Tibial artery (tissue), 4 donors: Measurements from ENCODE around the gene ZNF124.
"Not testable (repeated sequence)": the region's sequence is repeated elsewhere in the genome, so short reads cannot be mapped to it uniquely, and the experiment has no call there.

Experiments used
- DNase-seq, 2 donors: peaks; one replicate each; pipeline ENCODE4 v3.0.0-alpha.2; 2019
- H3K27ac ChIP-seq, 2 donors: fragments of 200-600 bp; sonication (generic) in 1 of 2; 1 replicate in 1 of 2; 2 replicates in 1 of 2; pipeline ENCODE4 v1.5.1; 2018 to 2019; ENCODE audit warnings: mild to moderate bottlenecking in 1 of 2
- H3K27me3 ChIP-seq, 2 donors: fragments of 200-600 bp; sonication (generic) in 1 of 2; one replicate each; pipeline versions ENCODE4 v1.5.1 to v1.6.0; 2016 to 2019
- H3K36me3 ChIP-seq, 3 donors: fragments of 200-600 bp; sonication (generic) in 2 of 3; one replicate each; pipeline ENCODE4 v1.5.1; 2016 to 2019; ENCODE audit warnings: mild to moderate bottlenecking in 2 of 3
- H3K4me1 ChIP-seq, 4 donors: fragments of 200-600 bp; sonication (generic) in 2 of 4; 1 replicate in 3 of 4; 2 replicates in 1 of 4; pipeline ENCODE4 v1.5.1; 2016 to 2019
- H3K4me3 ChIP-seq, 2 donors: fragments of 200-600 bp; sonication (generic) in 1 of 2; 1 replicate in 1 of 2; 2 replicates in 1 of 2; pipeline ENCODE4 v1.5.1; 2018 to 2019; ENCODE audit warnings: mild to moderate bottlenecking in 2 of 2
- H3K9me3 ChIP-seq, 3 donors: fragments of 200-600 bp; sonication (generic) in 1 of 3; one replicate each; pipeline ENCODE4 v1.5.1; 2016 to 2019
- intact Hi-C: fragments of 100-400 bp; cut with DNase I; formaldehyde crosslinking; loops from one replicate; pipeline ENCODE4 v1.15.0; 2023; ENCODE audit warnings: low total_unique reads
- TF ChIP-seq, protein P1 (sequence below), 2 experiments: fragments of 200-600 bp in 1 of 2; fragments of 450-650 bp in 1 of 2; IDR thresholded peaks; one replicate each; pipeline ENCODE4 v1.5.1; 2017 to 2019; ENCODE audit warnings: antibody characterized with exemption in 2 of 2, mild to moderate bottlenecking in 1 of 2, moderate library complexity in 1 of 2

Gene ZNF124

DNA sequence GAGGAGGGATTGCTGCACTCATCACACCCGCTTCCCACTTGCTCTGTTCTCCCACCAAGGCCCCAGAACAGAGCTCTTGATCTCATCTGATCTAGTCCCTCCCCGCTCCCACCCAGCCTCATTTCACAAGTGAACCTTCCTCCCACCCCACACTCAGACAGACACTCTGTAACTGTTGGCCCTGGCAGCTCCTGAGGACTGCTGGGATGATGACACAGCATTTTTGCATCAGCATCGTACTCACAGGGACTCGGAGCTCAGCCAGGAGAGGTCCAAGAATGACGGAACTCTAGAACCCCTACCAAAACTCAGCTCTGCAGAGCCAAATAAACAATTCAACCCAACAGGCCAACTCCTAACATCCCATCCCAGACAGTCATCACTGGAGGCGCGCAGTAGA is 11.2 kb upstream of the ZNF124 start:
- no peak for DNase-seq
- Histone ChIP-seq H3K4me1 (no peaks in the 10 kb centered on the region), H3K36me3 (peaks cover 0 to 14% (median 0%) of the 10 kb centered on the region in 3 donors), H3K9me3 (peaks cover 3 to 38% (median 7%) of the 10 kb centered on the region in 3 donors), H3K4me3 (no peak overlapping the region), H3K27ac (no peak overlapping the region), H3K27me3 (no peaks in the 10 kb centered on the region)
- TF ChIP-seq, protein P1, sequence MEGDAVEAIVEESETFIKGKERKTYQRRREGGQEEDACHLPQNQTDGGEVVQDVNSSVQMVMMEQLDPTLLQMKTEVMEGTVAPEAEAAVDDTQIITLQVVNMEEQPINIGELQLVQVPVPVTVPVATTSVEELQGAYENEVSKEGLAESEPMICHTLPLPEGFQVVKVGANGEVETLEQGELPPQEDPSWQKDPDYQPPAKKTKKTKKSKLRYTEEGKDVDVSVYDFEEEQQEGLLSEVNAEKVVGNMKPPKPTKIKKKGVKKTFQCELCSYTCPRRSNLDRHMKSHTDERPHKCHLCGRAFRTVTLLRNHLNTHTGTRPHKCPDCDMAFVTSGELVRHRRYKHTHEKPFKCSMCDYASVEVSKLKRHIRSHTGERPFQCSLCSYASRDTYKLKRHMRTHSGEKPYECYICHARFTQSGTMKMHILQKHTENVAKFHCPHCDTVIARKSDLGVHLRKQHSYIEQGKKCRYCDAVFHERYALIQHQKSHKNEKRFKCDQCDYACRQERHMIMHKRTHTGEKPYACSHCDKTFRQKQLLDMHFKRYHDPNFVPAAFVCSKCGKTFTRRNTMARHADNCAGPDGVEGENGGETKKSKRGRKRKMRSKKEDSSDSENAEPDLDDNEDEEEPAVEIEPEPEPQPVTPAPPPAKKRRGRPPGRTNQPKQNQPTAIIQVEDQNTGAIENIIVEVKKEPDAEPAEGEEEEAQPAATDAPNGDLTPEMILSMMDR (IDR thresholded peaks at IDR 0.05): no peak
- intact Hi-C loops: no loop called here

DNA sequence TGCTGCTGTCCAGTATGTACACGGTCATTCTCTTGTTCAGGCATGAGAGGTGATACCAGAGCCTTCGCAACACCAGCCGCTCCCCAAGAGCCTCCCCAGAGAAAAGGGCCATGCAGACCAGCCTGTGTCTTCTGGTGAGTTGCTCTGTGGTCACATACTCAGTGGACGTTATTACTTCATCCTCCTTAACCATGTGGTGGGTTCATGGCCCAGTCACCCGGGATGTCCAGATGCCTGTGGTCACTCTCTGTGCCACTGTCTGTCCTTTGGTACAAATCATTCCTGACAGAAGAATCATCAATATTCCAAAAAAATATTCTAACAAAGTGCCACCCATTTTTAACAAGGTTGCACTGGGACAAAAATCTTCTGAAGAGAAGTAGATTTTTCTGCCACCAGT is 8.8 kb upstream of the ZNF124 start:
- DNase-seq: no peak
- Histone ChIP-seq H3K9me3 (peaks cover 3 to 16% (median 7%) of the 10 kb centered on the region in 3 donors), H3K4me3 (no peak overlapping the region), H3K27me3 (no peaks in the 10 kb centered on the region), H3K4me1 (no peaks in the 10 kb centered on the region), H3K27ac (no peak overlapping the region), H3K36me3 (no peaks in the 10 kb centered on the region)
- intact Hi-C loops: no loop called here
- TF ChIP-seq, protein P1 (IDR thresholded peaks at IDR 0.05): no peak

DNA sequence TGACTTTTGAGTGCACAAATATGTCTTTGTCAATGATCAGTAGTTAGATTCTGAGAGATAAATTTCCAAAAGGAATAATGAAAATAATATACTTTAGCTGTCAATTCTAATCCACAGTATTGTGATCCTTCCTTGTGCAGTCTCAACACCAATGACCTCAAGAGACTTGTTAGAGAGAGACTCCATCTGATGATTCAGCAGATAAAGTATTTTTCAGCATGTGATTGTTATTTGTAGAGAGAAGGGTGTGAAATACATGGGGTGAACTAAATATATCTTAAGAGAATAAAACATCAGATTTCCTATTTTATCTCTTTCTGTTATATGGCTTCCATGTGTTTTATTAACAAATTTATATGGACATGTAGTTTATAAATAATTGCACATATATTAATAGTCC is 5.9 kb upstream of the ZNF124 start:
- Histone ChIP-seq H3K4me3 (no peak overlapping the region), H3K4me1 (no peaks in the 10 kb centered on the region), H3K27me3 (no peaks in the 10 kb centered on the region), H3K27ac (no peak overlapping the region), H3K9me3 (no peaks in the 10 kb centered on the region), H3K36me3 (no peaks in the 10 kb centered on the region)
- intact Hi-C loops: no loop called here
- DNase-seq: no peak
- TF ChIP-seq, protein P1 (IDR thresholded peaks at IDR 0.05): no peak

DNA sequence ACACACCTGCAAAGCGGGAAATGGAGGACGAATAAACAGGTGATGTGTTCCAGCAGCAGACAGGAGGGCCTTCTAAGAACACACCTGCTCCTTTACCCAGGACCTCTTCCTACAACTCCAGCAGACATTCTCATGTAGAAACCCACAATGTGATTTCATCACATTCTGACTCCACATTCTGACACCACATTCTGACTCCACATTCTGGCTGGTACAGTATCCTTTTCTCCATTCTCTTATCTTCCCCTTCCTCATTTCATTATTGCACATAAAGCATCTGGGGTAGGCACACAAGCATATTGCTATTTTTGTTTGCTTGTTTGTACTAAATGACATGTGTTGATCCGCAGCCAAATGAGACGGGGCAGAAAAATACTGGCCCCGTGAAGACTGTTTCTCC is 3.6 kb upstream of the ZNF124 start:
- no peaks in the 10 kb centered on the region for H3K9me3 ChIP-seq
- intact Hi-C loops: no loop called here
- H3K27me3 ChIP-seq: no peaks in the 10 kb centered on the region
- TF ChIP-seq, protein P1 (IDR thresholded peaks at IDR 0.05): no peak
- no peak for DNase-seq
- no peak overlapping the region for H3K27ac ChIP-seq
- no peak overlapping the region for H3K4me3 ChIP-seq
- no peaks in the 10 kb centered on the region for H3K36me3 ChIP-seq
- no peaks in the 10 kb centered on the region for H3K4me1 ChIP-seq

DNA sequence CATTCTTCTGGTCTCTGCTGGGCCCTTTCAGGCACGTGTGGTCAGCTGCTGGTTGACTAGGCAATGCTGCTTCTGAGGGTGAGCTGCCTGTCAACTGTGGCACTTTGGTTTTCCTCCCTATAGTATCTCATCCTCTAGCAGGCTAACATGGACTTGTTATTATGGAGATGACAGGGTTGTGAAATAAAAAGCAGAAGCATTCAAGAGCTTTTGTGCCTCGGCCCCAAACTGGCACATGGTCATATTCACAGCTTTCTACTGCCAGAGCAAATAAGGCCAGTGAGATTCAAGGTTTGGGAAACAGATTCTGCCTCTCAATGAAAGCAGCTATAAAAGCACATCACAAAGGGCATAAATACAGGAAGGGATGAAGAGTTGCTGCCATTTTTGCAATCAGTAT is 1.6 kb upstream of the ZNF124 start:
- TF ChIP-seq, protein P1 (IDR thresholded peaks at IDR 0.05): no peak
- H3K27me3 ChIP-seq: no peaks in the 10 kb centered on the region
- no peak for DNase-seq
- H3K4me1 ChIP-seq: no peaks in the 10 kb centered on the region
- H3K9me3 ChIP-seq: no peaks in the 10 kb centered on the region
- H3K4me3 ChIP-seq: no peak overlapping the region
- H3K27ac ChIP-seq: no peak overlapping the region
- intact Hi-C loops: no loop called here
- no peaks in the 10 kb centered on the region for H3K36me3 ChIP-seq

DNA sequence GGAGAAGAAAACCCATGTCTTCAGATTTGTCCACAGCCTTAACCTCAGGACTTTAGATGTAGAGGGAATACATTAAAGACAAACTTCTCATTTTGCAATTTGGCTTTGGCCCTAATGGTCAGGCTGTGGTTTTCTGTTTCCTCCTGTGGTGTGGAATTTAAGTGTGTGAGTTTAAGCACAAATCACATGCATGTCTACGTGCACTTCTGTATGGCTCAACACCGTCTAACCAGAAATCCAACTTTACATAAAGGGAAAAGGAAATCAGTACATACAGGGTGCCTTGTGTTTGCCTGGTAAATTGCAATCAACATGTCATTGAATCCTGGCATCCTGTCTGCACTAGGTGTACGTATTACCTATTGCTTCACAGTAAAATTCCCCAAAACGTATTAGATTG is 1.2 kb upstream of the ZNF124 start:
- DNase-seq: no peak
- Histone ChIP-seq H3K4me1 (no peaks in the 10 kb centered on the region), H3K27me3 (no peaks in the 10 kb centered on the region), H3K9me3 (no peaks in the 10 kb centered on the region), H3K27ac (no peak overlapping the region), H3K36me3 (no peaks in the 10 kb centered on the region), H3K4me3 (no peak overlapping the region)
- TF ChIP-seq, protein P1 (IDR thresholded peaks at IDR 0.05): no peak
- intact Hi-C loops: no loop called here

DNA sequence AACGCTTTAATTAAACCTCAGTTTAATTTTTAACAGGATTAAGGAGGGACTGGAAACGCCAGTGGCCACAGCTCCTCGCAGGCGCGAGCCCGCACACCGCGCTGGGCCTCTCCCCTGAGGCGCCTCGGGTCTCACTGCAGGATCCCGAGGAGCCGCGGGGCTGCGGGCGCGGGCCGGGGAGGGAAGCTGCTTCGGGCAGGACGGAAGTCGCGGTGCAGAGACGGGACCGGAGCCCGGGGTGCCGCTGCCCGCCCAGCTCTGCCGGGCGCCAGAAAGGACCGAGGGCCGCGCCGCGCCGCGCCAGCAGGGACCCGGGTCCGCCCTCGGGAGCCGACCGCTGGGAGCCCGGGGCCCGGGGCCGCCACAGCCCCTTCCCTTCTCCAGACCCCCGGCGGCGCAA is 377 bp downstream of the ZNF124 start:
- H3K36me3 ChIP-seq, H3K4me1 ChIP-seq, DNase-seq, H3K27me3 ChIP-seq, intact Hi-C loops, H3K27ac ChIP-seq, H3K4me3 ChIP-seq: not testable (repeated sequence)
- peaks cover 0 to 10% (median 0%) of the 10 kb centered on the region in 3 donors for H3K9me3 ChIP-seq
